ENCODE results near the gene TMEM87A.

Gene TMEM87A

DNA sequence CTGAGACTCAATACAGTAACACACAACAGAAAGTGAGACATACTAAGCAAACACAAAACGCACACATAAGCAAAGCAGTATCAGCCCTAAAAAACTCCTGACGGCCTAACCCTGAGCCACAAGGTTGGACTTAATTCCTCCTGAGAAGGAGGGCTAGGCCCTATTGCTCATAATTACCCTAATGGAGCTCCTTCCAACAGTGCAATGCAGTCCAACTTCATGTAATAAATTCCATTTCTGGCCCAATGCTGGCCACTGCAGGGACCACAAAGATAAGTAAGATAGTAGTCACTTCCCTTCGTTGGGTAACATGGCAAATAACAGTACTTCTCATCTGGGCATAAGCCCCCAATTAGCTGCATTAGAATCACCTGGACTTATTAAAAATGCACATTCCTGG is 69.3 kb downstream of the TMEM87A start:
- peak; percentile 5 for DNase-seq (ENCODE audit: low read depth)

DNA sequence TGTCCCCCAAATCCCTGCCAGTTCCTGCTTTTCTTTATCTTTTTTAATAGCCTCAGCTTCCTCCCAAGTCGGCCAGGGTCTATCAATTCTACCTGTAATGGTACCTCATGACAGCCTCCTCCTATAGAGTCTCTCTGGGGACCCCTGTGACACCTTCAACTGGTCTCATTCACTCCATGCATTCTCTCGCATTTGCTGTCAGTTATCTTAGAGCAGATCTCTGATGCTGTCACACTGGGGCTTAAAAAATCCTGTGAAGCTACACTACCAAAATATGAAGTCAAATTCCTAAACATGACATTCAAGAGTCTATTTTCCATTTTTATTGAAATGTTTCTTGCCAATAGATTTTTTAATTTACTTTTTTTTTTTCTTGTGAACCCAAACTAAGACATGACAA is 70.6 kb downstream of the TMEM87A start:
- no peak for DNase-seq (ENCODE audit: low read depth)

GRCh38 chr15:42201801-42202200 is 71.4 kb downstream of the TMEM87A start:
- no peak for DNase-seq (ENCODE audit: low read depth)

- DNase-seq (ENCODE audit: low read depth), result no peak
Measured at GRCh38 chr15:42199126-42199525, 74.1 kb downstream of the TMEM87A start.

- DNase-seq (ENCODE audit: low read depth), result no peak
Measured at GRCh38 chr15:42198516-42198915, 74.7 kb downstream of the TMEM87A start.

DNA sequence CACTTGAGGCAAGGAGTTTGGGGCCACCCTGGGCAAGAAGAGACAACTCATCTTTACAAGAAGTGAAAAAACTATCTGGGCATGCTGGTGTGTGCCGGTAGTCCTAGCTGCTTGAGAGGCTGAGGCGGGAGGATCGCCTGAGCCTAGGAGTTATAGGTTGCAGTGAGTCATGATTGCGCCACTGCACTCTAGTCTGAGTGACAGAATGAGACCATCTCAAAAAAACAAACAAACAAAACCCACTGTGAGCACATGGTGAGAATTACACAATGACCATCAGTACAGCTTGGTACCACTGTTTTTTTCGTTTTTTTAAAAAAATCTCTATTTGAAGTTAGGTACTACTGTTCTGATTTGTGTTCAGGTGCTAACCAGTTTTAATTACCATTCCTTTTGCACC is 78.7 kb downstream of the TMEM87A start:
- no peak for DNase-seq (ENCODE audit: low read depth)

- no peak for DNase-seq (ENCODE audit: low read depth)
Measured at GRCh38 chr15:42193383-42193782, 79.8 kb downstream of the TMEM87A start.

DNA sequence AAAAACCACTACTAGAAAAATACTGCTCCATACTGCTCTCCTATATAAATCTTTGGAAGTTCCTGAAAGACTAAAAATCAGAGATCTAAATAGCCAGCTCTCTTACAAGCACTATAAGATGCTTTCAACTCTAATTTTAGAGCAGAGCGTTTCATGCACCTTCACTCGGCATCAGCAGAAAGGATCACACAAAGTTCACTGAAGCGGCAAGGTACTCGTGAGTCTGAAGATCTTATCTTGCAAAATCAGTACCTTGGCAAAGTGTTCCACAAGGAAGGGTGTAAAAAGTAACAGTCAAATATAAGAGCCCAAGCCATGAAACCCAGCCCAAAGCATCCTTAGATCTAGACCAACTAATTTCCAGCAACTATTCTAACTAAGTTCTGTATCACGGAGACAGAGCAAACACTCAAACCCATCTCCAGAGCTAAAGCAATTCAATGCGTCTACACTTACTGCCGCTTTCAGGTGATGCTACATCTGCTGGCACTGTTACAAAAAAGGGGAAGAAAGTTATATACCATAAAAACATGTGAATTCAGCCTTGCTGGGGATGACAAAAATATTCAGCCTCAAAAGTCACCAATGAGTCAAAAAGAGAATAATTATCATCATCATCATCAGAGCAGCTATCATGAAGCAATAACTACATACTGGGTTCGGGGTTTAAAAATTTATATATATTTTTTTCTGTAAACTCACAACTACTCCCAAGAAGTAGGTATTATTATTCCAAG is 81.5 kb downstream of the TMEM87A start:
- no peak for DNase-seq (ENCODE audit: low read depth)

GRCh38 chr15:42190370-42190769 is 82.9 kb downstream of the TMEM87A start:
- DNase-seq (ENCODE audit: low read depth), result no peak

DNA sequence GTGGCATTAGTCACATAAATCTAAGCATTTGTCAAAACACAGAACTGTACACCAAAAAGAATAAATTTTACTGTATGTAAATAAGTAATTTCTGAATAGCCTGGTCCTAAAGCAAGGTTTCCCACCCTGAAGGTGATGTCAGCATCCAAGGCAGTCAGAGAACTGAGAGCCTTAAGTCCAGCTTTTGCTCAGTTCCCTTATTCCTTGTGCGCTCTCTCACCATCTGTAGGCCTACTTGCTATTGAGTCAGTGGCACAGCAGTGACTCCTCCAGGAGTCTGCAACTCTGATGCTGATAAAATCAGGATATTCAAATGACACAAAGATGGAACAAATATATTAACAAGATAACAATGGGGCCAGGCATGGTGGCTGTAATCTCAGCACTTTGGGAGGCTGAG is 87.4 kb downstream of the TMEM87A start:
- DNase-seq (ENCODE audit: low read depth), result no peak

DNA sequence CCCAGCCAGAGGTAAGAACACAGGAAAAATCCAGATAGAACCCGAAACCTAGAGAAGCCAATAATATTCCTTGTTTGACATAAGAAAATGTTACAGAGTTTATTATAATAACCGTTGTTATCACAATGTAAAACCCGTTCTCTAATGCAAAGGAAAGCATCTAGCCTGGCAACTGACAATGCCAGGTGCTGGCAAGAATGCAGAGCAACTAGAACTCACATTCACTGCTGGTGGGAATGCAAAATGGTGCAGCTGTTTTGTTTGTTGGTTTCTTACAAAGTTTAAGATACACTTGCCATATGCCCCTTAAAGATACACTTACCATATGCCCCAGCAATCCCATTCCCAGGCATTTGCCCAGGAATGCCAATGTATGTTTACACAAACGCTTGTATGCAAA is 88.5 kb downstream of the TMEM87A start:
- DNase-seq (ENCODE audit: low read depth), result no peak

DNA sequence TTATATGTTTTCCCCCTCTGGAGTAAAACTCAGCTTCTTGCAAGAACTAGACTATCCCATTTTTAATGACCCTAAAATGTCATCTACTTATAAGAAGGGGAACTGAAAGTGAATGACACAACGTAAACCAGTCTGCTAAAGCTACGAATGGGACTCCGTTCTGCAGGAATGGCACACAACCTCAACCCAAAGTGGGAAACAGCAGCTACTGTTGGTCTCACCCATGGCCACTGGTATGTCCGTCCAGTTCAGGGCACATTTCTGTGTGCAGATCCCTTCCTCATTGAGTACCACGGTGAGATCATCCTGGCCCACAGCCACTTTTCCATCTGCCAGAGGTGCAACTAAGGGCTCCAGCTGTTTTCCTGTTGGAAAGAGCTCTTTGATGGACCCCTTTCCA is 88.9 kb downstream of the TMEM87A start:
- DNase-seq (ENCODE audit: low read depth), result no peak

DNA sequence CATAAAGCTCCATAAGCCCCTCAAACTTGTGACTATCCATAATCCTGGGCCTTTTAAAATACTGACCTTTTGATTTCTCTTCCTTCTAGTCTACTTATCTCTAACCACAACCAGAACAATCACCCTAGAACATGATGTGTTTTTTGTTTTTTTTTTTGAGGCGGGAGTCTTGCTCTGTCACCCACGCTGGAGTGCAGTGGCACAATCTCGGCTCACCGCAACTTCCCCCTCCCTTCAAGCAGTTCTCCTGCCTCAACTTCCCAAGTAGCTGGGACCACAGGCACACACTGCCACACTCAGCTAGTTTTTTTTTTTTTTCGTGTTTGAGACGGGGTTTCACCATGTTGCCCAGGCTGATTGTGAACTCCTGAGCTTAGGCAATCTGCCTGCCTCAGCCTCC is 90.3 kb downstream of the TMEM87A start:
- DNase-seq (ENCODE audit: low read depth), result no peak

- DNase-seq (ENCODE audit: low read depth), result no peak
Measured at GRCh38 chr15:42182328-42182886, 90.8 kb downstream of the TMEM87A start.

GRCh38 chr15:42178056-42178455 is 95.2 kb downstream of the TMEM87A start:
- DNase-seq (ENCODE audit: low read depth), result no peak

GRCh38 chr15:42175671-42176070 is 97.6 kb downstream of the TMEM87A start:
- DNase-seq (ENCODE audit: low read depth), result no peak

DNA sequence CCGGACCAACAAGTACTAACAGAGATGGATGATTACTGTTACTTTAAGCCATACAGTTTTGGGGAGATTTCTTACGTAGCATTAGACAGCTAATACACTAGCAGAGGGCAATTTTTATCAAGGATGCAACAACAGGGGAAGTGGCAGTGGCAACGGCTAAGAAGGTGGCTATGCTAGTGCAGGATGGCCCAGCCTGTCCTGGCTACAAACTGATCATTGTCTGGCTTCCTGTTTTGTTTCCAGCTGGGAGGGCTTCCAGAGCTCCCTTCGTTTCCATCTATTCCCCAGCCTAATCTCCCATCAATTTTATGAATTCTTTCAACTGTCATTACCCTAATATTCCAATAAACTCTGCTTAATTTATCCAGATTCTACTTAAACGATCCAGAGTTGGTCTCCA is 100.8 kb downstream of the TMEM87A start:
- DNase-seq (ENCODE audit: low read depth), result no peak

- no peak for DNase-seq (ENCODE audit: low read depth)
Measured at GRCh38 chr15:42171795-42172194, 101.4 kb downstream of the TMEM87A start.

DNA sequence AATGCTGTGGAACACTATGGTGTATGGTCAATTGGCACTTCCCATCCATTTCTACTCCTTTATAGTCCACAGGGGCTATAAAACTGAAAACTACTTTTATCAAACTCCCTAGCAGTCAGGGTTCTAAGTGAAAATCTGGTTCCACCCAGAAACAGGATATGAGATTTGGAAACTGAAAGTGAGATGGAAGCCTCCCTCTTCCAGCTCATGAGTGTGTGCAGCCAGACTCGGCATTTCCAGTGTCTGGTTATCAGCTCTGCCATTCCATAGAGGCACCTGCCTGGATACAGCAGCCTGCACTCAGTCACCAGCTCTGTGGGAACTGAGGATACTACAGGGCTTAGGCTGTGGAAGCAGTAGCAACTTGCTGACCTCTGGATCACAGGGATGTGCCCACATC is 102.1 kb downstream of the TMEM87A start:
- DNase-seq (ENCODE audit: low read depth), result no peak

DNA sequence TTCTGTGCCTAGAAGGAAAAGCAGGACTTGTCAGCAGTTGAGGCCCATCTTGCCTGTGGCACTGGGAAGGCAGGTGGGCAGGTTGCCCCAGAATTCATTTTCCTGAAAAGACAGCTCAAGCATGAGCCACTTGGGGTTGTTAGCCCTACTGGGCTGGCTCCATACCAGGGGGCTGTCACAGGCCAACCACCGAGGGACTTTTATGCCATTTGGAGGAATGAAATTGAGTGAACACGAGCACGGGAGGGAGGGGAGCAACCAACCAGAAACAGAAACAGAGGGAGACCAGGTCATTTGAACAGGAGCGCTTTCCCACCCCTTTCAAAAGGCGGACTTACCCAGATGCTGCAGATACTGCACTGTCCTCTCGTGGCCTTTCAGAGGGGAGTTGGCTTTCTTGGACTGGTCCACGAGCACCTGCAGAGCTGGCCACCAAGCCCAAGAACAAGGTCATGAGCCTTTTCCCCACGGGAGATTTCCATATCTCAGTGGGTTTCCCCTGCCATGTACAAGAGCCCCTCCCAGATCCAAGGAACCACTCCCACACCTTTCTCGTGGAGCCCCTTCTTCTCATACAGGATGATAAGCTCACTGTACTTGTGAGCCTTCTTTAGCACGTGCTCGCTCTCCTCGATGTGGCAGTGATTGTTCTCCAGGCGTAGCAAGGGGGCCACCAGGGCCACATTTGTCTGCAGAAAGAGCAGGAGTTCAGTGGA is 106.8 kb downstream of the TMEM87A start:
- DNase-seq (ENCODE audit: low read depth), result no peak

- peak; percentile 8 for DNase-seq (ENCODE audit: low read depth)
Measured at GRCh38 chr15:42165106-42165505, 108.1 kb downstream of the TMEM87A start.

DNA sequence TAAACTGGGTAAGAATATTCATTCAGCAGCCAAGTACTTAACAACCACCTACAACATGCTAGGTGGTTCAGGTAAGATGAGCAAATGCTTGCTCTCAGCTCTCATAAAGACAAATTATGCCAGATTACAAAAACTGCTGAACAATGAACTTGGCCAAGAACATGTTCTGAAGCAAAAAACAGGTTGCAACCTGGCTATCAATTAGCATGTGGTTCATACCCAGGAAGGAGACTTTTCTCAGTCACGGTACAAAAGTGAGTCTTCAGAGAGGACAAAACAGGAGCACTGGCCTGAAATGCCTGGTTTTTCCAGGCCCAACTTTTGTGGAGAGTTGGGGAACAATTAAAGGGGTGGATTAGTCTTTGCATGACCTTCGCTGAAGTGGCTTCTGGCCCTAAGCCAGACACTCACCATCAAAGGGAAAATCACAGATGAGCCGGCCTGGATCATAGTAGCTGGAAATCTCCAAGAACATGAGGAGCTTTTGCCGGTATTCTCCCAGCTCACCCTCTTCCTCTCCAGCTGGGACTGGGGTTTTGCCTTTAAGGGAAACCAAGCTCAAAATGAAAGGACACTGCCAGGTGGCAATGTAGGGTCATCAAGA is 109.2 kb downstream of the TMEM87A start:
- DNase-seq (ENCODE audit: low read depth), result no peak

- no peak for DNase-seq (ENCODE audit: low read depth)
Measured at GRCh38 chr15:42163291-42163690, 109.9 kb downstream of the TMEM87A start.

All from GM04503 (cell line).